Activated T-cell treated with anti-CD3 and anti-CD28 coated beads, Interleukin-2, amount 50 U/mL, for 72 hours (primary cell): ENCODE data around the gene TBL1XR1. TPM values are rescaled to one million over a fixed set of nuclear protein-coding genes. Genes with fewer than 3 reads are reported as not detected.
A peak's percentile ranks its signal among the peaks of the same experiment; 100 is the strongest.

Experiments used
- ATAC-seq, 2 donors: fragments of 150-1000 bp; cut with Tn5 transposase; replicated peaks in 1 of 2; 2 replicates each; pipeline ENCODE4 v1.10.0; 2021; ENCODE audit warnings: moderate library complexity in 2 of 2, mild to moderate bottlenecking in 1 of 2
- DNase-seq, 2 donors: peaks; one replicate each; pipeline ENCODE4 v3.0.0; 2021 to 2022; ENCODE audit warnings: mixed read lengths in 1 of 2
- H3K27ac Mint-ChIP-seq: one replicate; pipeline ENCODE4 v1.8.0; 2022; ENCODE audit warnings: mild to moderate bottlenecking, moderate library complexity, mixed read lengths
- H3K27me3 Mint-ChIP-seq: one replicate; pipeline ENCODE4 v1.8.0; 2022; ENCODE audit warnings: low read depth, mixed read lengths
- H3K36me3 Mint-ChIP-seq, 2 donors: one replicate each; pipeline ENCODE4 v1.8.0; 2022; ENCODE audit warnings: mixed read lengths in 2 of 2, mild to moderate bottlenecking in 1 of 2; ENCODE audit not compliant: insufficient read depth in 2 of 2
- H3K4me1 Mint-ChIP-seq: one replicate; pipeline ENCODE4 v1.8.0; 2022; ENCODE audit warnings: low read depth, mixed read lengths
- H3K4me3 Mint-ChIP-seq, 2 donors: one replicate each; pipeline ENCODE4 v1.8.0; 2022; ENCODE audit warnings: mild to moderate bottlenecking in 2 of 2, mixed read lengths in 2 of 2, moderate library complexity in 2 of 2
- H3K9me3 Mint-ChIP-seq, 2 donors: one replicate each; pipeline ENCODE4 v1.8.0; 2022; ENCODE audit warnings: mixed read lengths in 2 of 2
- total RNA-seq, 2 donors: library from RNA; stranded (reverse); gene quantifications; one replicate each; pipeline ENCODE4 v1.2.3, GENCODE V29; 2022

Gene TBL1XR1
- total RNA-seq, 2 donors from 2014 or later, result 179 to 240 TPM

DNA sequence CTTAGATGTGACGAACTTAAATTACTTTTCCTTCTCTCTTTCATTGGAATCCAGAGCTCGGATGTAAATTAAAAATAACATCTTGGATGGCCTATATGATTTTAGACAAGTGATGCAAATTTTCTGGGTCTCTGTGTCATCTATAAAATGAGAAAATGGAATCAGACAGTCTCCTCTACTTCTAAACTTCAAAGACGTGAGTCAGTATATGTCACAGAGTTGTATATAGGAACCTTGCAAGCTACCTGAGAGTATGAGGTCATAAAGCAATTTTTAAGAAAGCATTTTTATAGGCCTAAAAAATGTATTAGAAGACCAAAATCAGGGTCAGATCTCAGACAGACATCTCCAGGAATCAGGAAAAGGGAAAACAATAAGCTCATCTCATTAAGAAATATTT lies 128.3 kb downstream of the TBL1XR1 start:
- peak; percentile 42 to 56 for ATAC-seq

DNA sequence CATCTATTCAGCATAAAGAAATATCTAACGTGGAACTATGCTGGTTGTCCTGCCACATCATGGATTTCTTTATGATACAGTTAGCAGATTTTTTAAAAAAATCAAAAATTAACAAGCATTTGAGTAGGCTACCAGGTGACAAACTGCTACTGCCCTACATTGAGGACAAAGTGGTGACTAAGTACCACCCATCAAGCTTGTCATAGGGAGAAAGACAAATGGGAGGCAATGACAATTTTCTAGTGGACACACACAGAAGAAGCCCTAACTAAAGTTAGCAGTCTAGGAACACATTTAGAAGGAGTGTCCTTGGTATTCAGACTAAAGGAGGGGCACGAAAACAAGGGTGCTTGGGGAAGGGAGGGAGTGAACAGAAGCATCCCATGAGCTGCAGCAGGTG lies 131.2 kb downstream of the TBL1XR1 start:
- DNase-seq (no peak), ATAC-seq (no peak)
- no peaks in the 10 kb centered on the region for H3K9me3 Mint-ChIP-seq
- no peak overlapping the region for H3K27ac Mint-ChIP-seq
- no peaks in the 10 kb centered on the region for H3K27me3 Mint-ChIP-seq
- no peak overlapping the region for H3K4me3 Mint-ChIP-seq
- peaks cover 60% of the 10 kb centered on the region for H3K4me1 Mint-ChIP-seq
- H3K36me3 Mint-ChIP-seq, result peaks cover 0 to 9% of the 10 kb centered on the region in 2 donors

More for the DNA sequence above, 128.3 kb downstream of the TBL1XR1 start:
- no peaks in the 10 kb centered on the region for H3K27me3 Mint-ChIP-seq
- DNase-seq, result no peak
- peaks cover 0 to 3% of the 10 kb centered on the region in 2 donors for H3K36me3 Mint-ChIP-seq
- H3K4me3 Mint-ChIP-seq, result no peak overlapping the region
- H3K9me3 Mint-ChIP-seq, result no peaks in the 10 kb centered on the region
- H3K27ac Mint-ChIP-seq, result peak overlapping the region; percentile 54
- peaks cover 51% of the 10 kb centered on the region for H3K4me1 Mint-ChIP-seq

DNA sequence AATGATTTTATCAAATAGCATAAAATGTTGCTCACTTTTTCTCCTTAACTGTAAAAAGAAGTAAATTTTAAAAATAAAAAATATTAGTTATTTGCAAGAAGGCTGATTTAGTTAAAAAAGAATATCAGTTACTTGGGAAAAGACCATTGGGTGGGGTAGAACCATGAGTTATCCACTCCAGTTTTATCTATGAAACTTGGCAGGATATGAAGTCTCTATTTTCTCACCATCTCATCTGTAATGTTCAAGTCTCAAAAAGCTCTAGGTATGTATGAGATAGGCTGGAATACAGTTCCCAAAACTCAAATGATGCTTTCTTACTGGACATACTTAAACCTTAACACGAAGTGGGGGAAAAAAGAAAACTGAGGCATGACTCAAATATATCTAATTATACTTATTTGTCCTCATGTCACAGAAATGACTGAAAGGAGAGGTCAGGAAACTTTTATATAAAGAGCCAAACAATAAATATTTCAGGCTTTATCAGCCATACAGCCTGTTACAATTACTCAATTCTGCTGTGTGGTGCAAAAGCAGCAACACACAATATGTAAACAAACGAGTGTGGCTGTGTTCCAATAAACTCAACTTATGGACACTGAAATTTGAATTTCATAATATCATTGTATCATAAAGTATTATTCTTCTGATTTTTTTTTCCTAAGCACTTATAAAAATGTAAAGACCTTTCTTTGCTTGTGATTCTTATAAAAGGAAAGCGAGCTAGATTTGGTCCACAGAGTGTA lies 131.8 kb downstream of the TBL1XR1 start:
- Mint-ChIP-seq H3K27ac (peak overlapping the region; percentile 30), H3K4me1 (peaks cover 59% of the 10 kb centered on the region)
- DNase-seq, result no peak

DNA sequence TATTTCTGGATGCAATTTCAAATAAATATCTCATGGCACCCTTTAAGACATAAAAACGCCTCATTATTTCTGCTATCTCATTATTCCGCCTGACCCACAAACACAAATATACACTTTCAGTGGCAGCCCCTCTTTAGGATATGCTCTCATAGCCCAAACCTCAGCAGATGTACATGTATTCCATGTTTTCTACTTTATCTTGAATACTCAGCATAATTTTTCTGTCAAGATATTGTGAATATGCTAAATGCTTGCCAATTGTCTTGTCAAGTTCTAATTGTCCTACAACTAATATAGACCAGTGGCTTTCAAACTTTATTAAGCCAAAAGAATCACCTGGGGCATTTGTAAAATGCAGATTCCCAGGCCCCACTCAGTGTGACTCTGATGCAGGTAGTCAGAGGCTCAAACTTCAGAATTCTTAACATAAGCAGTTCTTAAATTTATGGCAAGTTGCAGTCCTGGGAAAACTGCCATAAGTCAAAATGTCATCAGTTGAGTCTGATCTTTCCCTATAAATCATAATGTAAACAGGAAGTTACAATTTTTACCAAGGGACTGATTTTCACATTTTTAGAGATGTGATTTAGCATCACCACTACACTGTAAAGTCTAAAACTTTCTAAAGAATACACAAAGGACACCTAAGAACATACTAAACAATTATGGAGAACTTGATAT lies 135.1 kb downstream of the TBL1XR1 start:
- no peaks in the 10 kb centered on the region for H3K27me3 Mint-ChIP-seq
- H3K4me3 Mint-ChIP-seq, result no peak overlapping the region
- DNase-seq (no peak), ATAC-seq (no peak)
- H3K36me3 Mint-ChIP-seq, result peaks cover 0 to 9% of the 10 kb centered on the region in 2 donors
- H3K4me1 Mint-ChIP-seq, result peaks cover 34% of the 10 kb centered on the region
- H3K27ac Mint-ChIP-seq, result peak overlapping the region; percentile 3
- H3K9me3 Mint-ChIP-seq, result no peaks in the 10 kb centered on the region

More for the DNA sequence above, 131.8 kb downstream of the TBL1XR1 start:
- ATAC-seq, result no peak
- no peaks in the 10 kb centered on the region for H3K9me3 Mint-ChIP-seq
- no peaks in the 10 kb centered on the region for H3K27me3 Mint-ChIP-seq
- no peak overlapping the region for H3K4me3 Mint-ChIP-seq
- H3K36me3 Mint-ChIP-seq, result peaks cover 0 to 9% of the 10 kb centered on the region in 2 donors

DNA sequence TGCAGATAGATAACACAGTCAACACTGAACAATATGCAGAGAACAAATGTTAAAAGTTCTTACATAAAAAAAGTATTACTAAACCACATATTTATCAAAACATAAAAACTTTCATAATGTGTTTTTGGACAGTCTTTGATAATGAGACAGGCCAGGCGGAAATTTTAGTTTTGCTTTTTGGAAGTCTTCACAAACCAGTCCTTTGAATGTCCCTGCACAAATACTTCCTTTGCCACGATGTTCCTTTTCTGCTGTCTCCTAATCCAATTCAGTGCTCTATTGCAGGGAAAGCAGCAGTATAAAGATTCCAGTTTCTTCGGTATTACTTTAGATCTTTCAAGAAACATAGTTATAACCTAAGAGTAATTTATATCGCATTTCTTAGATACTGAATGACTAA lies 135.9 kb downstream of the TBL1XR1 start:
- H3K4me1 Mint-ChIP-seq, result peaks cover 31% of the 10 kb centered on the region
- no peaks in the 10 kb centered on the region for H3K27me3 Mint-ChIP-seq
- H3K27ac Mint-ChIP-seq, result no peak overlapping the region
- no peaks in the 10 kb centered on the region for H3K9me3 Mint-ChIP-seq
- peaks cover 0 to 9% of the 10 kb centered on the region in 2 donors for H3K36me3 Mint-ChIP-seq
- no peak overlapping the region for H3K4me3 Mint-ChIP-seq
- ATAC-seq, result no peak
- DNase-seq, result no peak

DNA sequence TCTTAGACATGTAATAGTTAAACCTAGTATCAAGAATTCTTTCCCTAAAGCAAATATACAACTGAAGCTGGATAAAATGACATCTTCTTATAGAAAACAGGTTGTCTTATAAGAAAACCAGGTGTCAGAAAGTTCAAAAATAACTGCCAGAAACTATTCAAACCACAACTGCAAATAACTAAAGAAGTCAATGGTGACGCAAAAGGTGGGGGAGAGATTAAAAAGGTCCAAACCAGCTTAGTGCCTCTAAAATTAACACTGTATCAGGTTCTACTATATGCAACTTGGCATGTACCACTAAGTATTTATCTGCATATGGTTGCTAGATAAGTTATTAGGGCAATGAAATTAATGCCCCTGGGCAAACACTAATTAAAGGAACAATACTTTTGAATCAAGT lies 136.8 kb downstream of the TBL1XR1 start:
- Mint-ChIP-seq H3K4me1 (peaks cover 33% of the 10 kb centered on the region), H3K9me3 (no peaks in the 10 kb centered on the region), H3K4me3 (no peak overlapping the region), H3K27me3 (no peaks in the 10 kb centered on the region), H3K27ac (no peak overlapping the region), H3K36me3 (peaks cover 0 to 9% of the 10 kb centered on the region in 2 donors)
- DNase-seq, result no peak
- no peak for ATAC-seq

DNA sequence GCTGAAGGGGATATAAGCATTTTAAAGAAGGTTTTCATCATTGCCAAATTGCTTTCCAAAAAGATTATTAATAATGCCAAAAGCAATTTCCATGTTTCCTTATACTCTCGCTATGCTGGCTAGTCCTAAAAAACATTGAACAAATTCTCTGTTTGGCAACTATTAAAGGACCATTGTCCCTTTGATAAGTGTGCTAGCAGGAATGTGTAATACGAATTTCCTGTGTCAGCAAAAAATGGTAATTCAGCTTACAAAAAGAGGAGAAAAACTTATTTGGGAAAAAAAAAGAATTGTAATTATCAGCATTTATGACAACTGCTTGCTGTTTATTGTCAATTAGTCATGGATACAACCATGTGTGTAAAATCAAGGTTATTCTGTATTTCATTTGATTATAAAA lies 138.6 kb downstream of the TBL1XR1 start:
- Mint-ChIP-seq H3K27ac (no peak overlapping the region), H3K9me3 (no peaks in the 10 kb centered on the region), H3K27me3 (no peaks in the 10 kb centered on the region), H3K4me1 (peaks cover 36% of the 10 kb centered on the region), H3K36me3 (peaks cover 0 to 4% of the 10 kb centered on the region in 2 donors), H3K4me3 (no peak overlapping the region)
- DNase-seq (no peak), ATAC-seq (no peak)

DNA sequence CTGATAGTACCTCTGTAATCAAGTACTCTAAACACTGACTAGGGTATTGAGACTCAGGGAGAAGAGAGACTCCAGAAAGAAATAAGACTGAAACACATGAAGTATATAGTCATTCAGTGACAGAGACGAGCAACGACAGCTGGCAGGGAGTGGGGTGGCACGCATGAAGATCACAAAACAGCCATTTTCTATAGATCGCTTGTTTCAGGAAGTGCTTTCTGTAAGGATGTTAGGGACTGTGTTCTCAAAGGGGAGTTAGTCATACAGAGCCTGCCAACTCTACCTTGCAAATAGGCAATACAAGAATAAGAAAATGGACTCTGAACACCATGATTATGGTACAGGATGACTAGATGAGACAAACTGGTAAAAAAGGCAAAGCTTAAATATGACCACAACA lies 139.5 kb downstream of the TBL1XR1 start:
- Mint-ChIP-seq H3K4me3 (no peak overlapping the region), H3K27ac (no peak overlapping the region), H3K27me3 (no peaks in the 10 kb centered on the region), H3K4me1 (peaks cover 32% of the 10 kb centered on the region), H3K36me3 (no peaks in the 10 kb centered on the region), H3K9me3 (no peaks in the 10 kb centered on the region)
- DNase-seq (peak; percentile 62 to 69), ATAC-seq (peak; percentile 98 to 99)

DNA sequence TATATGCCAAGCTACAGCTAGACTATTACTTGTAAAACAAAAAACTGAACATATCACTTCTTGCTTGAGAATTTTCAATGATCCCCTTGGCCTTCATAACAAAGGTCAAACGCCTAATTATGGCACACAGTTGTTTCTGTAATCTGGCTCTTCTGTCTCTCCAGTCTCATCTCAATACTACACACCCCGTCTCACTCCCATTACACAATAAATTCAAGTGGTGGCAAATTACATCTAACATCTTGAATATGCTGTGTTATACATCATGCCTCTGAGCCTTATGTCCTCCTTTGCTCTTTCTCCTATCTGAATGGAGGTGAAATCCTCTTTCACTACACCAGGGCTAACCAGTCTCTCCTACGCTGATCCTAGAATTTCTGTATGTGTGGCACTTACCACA lies 140.4 kb downstream of the TBL1XR1 start:
- no peak overlapping the region for H3K4me3 Mint-ChIP-seq
- H3K9me3 Mint-ChIP-seq, result no peaks in the 10 kb centered on the region
- H3K36me3 Mint-ChIP-seq, result no peaks in the 10 kb centered on the region
- no peak for DNase-seq
- no peak for ATAC-seq
- H3K27me3 Mint-ChIP-seq, result no peaks in the 10 kb centered on the region
- peaks cover 27% of the 10 kb centered on the region for H3K4me1 Mint-ChIP-seq
- H3K27ac Mint-ChIP-seq, result no peak overlapping the region

DNA sequence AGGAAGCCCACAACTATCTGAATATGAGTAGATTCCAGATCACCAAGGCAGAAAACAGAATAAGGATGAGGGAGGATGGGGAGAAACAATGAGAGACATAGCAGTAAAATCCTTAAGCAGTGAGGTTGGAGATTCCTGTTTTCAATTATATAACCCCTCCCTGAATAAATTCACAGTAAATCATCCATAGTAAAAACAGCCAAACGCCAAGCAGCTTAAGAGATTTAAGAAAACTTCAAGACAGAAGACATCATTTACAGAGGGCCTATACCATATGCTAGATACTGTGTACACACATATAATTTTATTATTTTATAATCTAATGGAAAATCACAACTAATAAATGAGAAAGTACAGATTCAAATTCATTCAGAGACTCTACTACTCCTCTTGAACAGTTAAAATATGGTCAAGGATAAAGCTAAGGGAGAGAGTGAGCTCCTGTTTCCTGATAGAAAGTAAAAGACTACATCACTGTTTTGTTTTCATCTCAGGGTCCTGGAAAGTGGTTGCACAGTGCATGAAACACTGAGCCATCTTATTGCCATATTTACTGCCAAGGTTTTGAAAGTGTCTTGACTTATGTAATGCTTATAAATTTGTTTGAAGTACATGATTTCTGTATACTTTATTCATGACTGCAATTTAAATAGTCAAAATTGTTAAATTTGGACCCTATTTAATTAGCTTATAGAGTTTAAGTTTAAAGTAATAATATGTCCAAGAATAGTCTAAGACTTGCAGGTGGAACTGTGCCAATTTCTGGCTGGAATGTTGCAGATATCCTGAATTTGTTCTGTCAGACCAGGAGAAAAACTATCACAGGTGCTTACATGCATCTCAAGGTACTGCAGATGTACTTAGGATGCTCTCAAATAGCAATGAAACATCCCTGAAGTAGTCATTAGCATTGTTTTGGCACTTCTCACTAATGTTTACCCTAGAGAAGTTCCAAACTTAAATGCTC lies 141.4 kb downstream of the TBL1XR1 start:
- Mint-ChIP-seq H3K9me3 (no peaks in the 10 kb centered on the region), H3K27ac (no peak overlapping the region)

DNA sequence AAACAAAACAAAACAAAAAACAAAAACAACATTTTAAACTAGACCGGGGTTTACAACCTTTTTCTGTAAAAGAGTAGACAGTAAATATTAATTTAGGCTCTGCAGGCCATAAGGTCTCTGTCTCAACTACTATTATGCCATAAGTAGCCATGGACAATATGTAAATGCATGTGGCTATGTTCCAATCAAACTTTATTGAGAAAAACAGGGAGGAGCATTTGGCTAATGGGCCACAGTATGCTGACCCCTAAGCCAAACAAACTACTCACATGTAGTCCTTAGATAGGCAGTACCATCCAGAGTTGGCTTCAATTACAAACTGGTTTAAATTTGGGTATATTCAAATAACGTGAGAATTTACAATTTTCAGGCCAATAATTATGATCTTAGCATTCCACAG lies 144.2 kb downstream of the TBL1XR1 start:
- Mint-ChIP-seq H3K4me3 (no peak overlapping the region), H3K36me3 (peaks cover 0 to 23% of the 10 kb centered on the region in 2 donors), H3K27ac (no peak overlapping the region), H3K4me1 (peaks cover 28% of the 10 kb centered on the region), H3K9me3 (no peaks in the 10 kb centered on the region), H3K27me3 (no peaks in the 10 kb centered on the region)
- ATAC-seq, result no peak
- DNase-seq, result no peak

More for the DNA sequence above, 141.4 kb downstream of the TBL1XR1 start:
- DNase-seq, result no peak
- Mint-ChIP-seq H3K36me3 (peaks cover 0 to 3% of the 10 kb centered on the region in 2 donors), H3K27me3 (no peaks in the 10 kb centered on the region), H3K4me1 (peaks cover 23% of the 10 kb centered on the region), H3K4me3 (peak overlapping the region in 1 of 2 donors; percentile 15)
- no peak for ATAC-seq

DNA sequence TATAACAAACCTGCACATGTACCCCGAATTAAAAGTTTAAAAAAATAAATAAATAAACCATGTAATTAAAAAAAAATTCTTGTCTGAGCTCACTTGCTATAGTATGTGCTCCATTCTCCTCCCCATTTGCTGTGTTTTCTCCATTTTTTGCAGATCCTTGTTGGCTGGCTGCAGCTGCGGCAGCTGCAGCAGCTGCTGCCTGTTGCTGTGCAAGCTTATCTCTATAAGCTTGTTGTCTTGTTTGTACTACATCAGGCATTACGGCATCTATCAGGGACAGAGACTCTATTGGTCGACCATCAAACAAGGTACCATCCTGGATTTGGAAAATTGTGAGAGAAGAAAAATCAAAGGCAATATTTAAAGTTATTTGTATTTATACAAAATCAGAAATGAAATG lies 145.9 kb downstream of the TBL1XR1 start:
- H3K27me3 Mint-ChIP-seq, result no peaks in the 10 kb centered on the region
- ATAC-seq (no peak), DNase-seq (no peak)
- no peak overlapping the region for H3K4me3 Mint-ChIP-seq
- peaks cover 28% of the 10 kb centered on the region for H3K4me1 Mint-ChIP-seq
- H3K36me3 Mint-ChIP-seq, result peaks cover 2 to 32% of the 10 kb centered on the region in 2 donors
- H3K9me3 Mint-ChIP-seq, result no peaks in the 10 kb centered on the region
- H3K27ac Mint-ChIP-seq, result no peak overlapping the region
